WTC11 (cell line): ENCODE results near the gene TMEM266.

ENCODE experiments used
- CREB1 ChIP-seq: sonication (generic); formaldehyde crosslinking; IDR thresholded peaks from 2 replicates; pipeline ENCODE4 v1.8.0; 2023; ENCODE audit warnings: mild to moderate bottlenecking, missing genetic modification reagents
- TF ChIP-seq, protein P1 (sequence below): fragments of 200-600 bp; IDR thresholded peaks from 2 replicates; pipeline ENCODE4 v1.8.0; 2022; ENCODE audit warnings: antibody characterized with exemption
- TF ChIP-seq, protein P2 (sequence below): sonication (generic); formaldehyde crosslinking; IDR thresholded peaks from 2 replicates; pipeline ENCODE4 v1.8.0; 2023; ENCODE audit warnings: mild to moderate bottlenecking, missing genetic modification reagents

DNA sequence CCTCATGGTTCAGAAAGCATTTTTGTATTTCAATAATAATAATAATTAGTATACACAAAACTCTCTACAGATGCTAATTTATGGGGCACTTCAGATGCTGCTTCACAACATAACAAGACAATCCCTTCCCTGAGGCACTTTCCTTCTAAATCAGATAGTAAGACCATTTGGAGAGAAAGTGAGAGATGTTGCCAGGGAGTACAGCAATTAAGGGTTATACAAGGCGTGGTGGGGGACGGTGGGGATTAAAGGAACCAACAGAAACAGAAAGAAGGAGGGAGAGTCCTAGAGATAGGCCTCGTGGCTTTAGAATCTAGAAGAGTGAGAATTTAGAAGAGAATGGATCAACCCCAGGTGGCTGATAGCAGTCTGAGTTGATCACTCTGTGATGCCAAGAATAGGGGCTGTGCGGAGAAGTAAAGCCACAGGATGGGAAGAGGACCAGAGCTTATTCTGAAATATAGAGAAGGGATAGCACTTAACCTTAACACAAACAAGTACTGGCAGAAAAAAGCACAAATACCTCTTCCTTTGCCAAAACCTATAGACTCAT lies 174.6 kb downstream of the TMEM266 start:
- no peak for TF ChIP-seq CREB1 (CRISPR knock-in tag)
- TF ChIP-seq, protein P1, sequence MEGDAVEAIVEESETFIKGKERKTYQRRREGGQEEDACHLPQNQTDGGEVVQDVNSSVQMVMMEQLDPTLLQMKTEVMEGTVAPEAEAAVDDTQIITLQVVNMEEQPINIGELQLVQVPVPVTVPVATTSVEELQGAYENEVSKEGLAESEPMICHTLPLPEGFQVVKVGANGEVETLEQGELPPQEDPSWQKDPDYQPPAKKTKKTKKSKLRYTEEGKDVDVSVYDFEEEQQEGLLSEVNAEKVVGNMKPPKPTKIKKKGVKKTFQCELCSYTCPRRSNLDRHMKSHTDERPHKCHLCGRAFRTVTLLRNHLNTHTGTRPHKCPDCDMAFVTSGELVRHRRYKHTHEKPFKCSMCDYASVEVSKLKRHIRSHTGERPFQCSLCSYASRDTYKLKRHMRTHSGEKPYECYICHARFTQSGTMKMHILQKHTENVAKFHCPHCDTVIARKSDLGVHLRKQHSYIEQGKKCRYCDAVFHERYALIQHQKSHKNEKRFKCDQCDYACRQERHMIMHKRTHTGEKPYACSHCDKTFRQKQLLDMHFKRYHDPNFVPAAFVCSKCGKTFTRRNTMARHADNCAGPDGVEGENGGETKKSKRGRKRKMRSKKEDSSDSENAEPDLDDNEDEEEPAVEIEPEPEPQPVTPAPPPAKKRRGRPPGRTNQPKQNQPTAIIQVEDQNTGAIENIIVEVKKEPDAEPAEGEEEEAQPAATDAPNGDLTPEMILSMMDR, result no peak
- TF ChIP-seq, protein P2, sequence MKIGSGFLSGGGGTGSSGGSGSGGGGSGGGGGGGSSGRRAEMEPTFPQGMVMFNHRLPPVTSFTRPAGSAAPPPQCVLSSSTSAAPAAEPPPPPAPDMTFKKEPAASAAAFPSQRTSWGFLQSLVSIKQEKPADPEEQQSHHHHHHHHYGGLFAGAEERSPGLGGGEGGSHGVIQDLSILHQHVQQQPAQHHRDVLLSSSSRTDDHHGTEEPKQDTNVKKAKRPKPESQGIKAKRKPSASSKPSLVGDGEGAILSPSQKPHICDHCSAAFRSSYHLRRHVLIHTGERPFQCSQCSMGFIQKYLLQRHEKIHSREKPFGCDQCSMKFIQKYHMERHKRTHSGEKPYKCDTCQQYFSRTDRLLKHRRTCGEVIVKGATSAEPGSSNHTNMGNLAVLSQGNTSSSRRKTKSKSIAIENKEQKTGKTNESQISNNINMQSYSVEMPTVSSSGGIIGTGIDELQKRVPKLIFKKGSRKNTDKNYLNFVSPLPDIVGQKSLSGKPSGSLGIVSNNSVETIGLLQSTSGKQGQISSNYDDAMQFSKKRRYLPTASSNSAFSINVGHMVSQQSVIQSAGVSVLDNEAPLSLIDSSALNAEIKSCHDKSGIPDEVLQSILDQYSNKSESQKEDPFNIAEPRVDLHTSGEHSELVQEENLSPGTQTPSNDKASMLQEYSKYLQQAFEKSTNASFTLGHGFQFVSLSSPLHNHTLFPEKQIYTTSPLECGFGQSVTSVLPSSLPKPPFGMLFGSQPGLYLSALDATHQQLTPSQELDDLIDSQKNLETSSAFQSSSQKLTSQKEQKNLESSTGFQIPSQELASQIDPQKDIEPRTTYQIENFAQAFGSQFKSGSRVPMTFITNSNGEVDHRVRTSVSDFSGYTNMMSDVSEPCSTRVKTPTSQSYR (CRISPR knock-in tag), result no peak
